ENCODE results near the gene PLEKHA7.

The PLEKHA7 gene

GRCh38 chr11:16831316-16832192 is 182.7 kb downstream of the PLEKHA7 start:
- no peak for DNase-seq

GRCh38 chr11:16827139-16827538 is 187.1 kb downstream of the PLEKHA7 start:
- no peak for DNase-seq

GRCh38 chr11:16825968-16826367 is 188.2 kb downstream of the PLEKHA7 start:
- no peak for DNase-seq

- DNase-seq: no peak
Observed at GRCh38 chr11:16825101-16825500, 189.1 kb downstream of the PLEKHA7 start.

- no peak for DNase-seq
Observed at GRCh38 chr11:16820324-16821092, 193.7 kb downstream of the PLEKHA7 start.

- no peak for DNase-seq
Observed at GRCh38 chr11:16818284-16818683, 195.9 kb downstream of the PLEKHA7 start.

- no peak for DNase-seq
Observed at GRCh38 chr11:16817351-16817750, 196.9 kb downstream of the PLEKHA7 start.

- no peak for DNase-seq
Observed at GRCh38 chr11:16816358-16817270, 197.6 kb downstream of the PLEKHA7 start.

GRCh38 chr11:16815047-16815767 is 199.0 kb downstream of the PLEKHA7 start:
- peak; percentile 9 for DNase-seq

- DNase-seq: no peak
Observed at GRCh38 chr11:16814410-16815046, 199.7 kb downstream of the PLEKHA7 start.

- no peak for DNase-seq
Observed at GRCh38 chr11:16813126-16813525, 201.1 kb downstream of the PLEKHA7 start.

GRCh38 chr11:16812274-16812673 is 201.9 kb downstream of the PLEKHA7 start:
- no peak for DNase-seq

- DNase-seq: no peak
Observed at GRCh38 chr11:16811136-16812020, 202.8 kb downstream of the PLEKHA7 start.

GRCh38 chr11:16809886-16810668 is 204.1 kb downstream of the PLEKHA7 start:
- DNase-seq: no peak

GRCh38 chr11:16807306-16807705 is 206.9 kb downstream of the PLEKHA7 start:
- no peak for DNase-seq

GRCh38 chr11:16806791-16807190 is 207.4 kb downstream of the PLEKHA7 start:
- no peak for DNase-seq

- DNase-seq: no peak
Observed at GRCh38 chr11:16805938-16806337, 208.3 kb downstream of the PLEKHA7 start.

- no peak for DNase-seq
Observed at GRCh38 chr11:16804104-16804947, 209.9 kb downstream of the PLEKHA7 start.
